Thoracic aorta (tissue), 2 donors: ENCODE data around the gene RNF207. TPM values are rescaled to one million over a fixed set of nuclear protein-coding genes. Genes with fewer than 3 reads are reported as not detected.

Experiments
- ATAC-seq: fragments of 150-250 bp; one replicate; pipeline ENCODE4 v1.8.0; 2017; ENCODE audit warnings: low read depth; ENCODE audit not compliant: insufficient number of reproducible peaks, low FRiP score
- DNase-seq: peaks from one replicate; pipeline ENCODE4 v3.0.0-alpha.2; 2020; ENCODE audit warnings: low spot score
- H3K27ac ChIP-seq, 2 donors: fragments of 200-600 bp; sonication (generic); 1 replicate in 1 of 2; 2 replicates in 1 of 2; pipeline ENCODE4 v1.5.1; 2016; ENCODE audit warnings: mild to moderate bottlenecking in 2 of 2, moderate library complexity in 2 of 2
- H3K27me3 ChIP-seq: fragments of 200-600 bp; sonication (generic); replicated peaks from 2 replicates; pipeline ENCODE4 v1.6.0; 2016; ENCODE audit warnings: mild to moderate bottlenecking; ENCODE audit not compliant: insufficient read depth
- H3K36me3 ChIP-seq: fragments of 200-600 bp; sonication (generic); one replicate; pipeline ENCODE4 v1.5.1; 2016
- H3K4me1 ChIP-seq, 2 donors: fragments of 200-600 bp; sonication (generic); 1 replicate in 1 of 2; 2 replicates in 1 of 2; pipeline versions ENCODE4 v1.5.1 to v1.6.0; 2016; ENCODE audit warnings: low read depth in 2 of 2, mild to moderate bottlenecking in 1 of 2; ENCODE audit not compliant: control insufficient read depth in 1 of 2
- H3K4me3 ChIP-seq: fragments of 200-600 bp; sonication (generic); 2 replicates; pipeline ENCODE4 v1.5.1; 2016; ENCODE audit warnings: mild to moderate bottlenecking
- H3K9me3 ChIP-seq: fragments of 200-600 bp; sonication (generic); 2 replicates; pipeline ENCODE4 v1.5.1; 2016
- total RNA-seq, 2 donors: library from RNA; depleted of rRNA; stranded (reverse); fragments of >200 nt; gene quantifications; one replicate each; pipeline versions ENCODE4 v1.1.0 to v1.2.3, GENCODE V29; 2016
- TF ChIP-seq, protein P1 (sequence below): fragments of 200-600 bp; sonication (generic); IDR thresholded peaks from one replicate; pipeline ENCODE4 v1.5.1; 2019; ENCODE audit warnings: antibody characterized with exemption

RNF207 gene
- total RNA-seq, 2 donors from 2014 or later = 30.5 to 50.1 TPM

DNA sequence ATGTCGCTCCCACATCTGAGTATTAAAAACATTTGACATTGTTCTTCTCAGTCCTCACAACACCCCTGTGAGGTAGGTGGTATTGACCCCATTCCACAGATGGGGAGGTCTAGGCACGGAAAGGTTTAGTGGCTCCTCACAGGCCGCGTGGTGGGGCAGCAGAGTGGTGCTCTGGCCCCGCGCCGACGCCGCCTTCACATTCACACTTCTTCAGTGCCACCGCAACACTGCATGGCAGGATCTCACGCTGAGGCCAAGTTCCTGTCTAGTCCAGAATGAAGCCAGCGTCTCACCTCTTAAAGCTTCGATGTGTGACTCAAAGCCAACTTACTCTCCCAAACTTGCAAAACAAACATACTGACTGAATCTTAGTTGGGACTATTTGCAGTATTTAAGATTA, 17.7 kb downstream of the RNF207 start:
- Histone ChIP-seq H3K9me3 (no peaks in the 10 kb centered on the region), H3K4me3 (no peak overlapping the region), H3K27me3 (no peaks in the 10 kb centered on the region), H3K4me1 (no peaks in the 10 kb centered on the region), H3K27ac (no peak overlapping the region), H3K36me3 (peaks cover 47% of the 10 kb centered on the region)
- ATAC-seq (no peak), DNase-seq (no peak)
- TF ChIP-seq, protein P1, sequence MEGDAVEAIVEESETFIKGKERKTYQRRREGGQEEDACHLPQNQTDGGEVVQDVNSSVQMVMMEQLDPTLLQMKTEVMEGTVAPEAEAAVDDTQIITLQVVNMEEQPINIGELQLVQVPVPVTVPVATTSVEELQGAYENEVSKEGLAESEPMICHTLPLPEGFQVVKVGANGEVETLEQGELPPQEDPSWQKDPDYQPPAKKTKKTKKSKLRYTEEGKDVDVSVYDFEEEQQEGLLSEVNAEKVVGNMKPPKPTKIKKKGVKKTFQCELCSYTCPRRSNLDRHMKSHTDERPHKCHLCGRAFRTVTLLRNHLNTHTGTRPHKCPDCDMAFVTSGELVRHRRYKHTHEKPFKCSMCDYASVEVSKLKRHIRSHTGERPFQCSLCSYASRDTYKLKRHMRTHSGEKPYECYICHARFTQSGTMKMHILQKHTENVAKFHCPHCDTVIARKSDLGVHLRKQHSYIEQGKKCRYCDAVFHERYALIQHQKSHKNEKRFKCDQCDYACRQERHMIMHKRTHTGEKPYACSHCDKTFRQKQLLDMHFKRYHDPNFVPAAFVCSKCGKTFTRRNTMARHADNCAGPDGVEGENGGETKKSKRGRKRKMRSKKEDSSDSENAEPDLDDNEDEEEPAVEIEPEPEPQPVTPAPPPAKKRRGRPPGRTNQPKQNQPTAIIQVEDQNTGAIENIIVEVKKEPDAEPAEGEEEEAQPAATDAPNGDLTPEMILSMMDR = no peak

DNA sequence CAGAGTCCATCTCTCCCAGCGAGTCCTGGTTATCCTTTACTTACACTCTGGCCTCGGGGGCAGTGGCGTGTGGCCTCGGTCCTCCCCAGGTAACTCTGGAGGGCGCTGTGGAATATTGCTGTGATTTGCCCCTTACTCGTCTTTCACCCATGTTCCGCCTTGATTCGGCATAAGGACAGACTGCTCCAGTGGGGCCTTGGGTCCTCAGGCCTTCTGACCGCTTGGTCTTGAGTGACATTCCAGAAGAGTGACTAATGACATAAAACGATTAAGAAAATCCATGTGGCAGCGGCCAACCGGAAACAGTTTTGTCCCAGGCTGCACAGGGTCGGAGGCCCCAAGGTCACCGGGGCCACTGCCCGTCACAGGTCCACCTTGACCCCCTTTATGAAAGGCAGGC, 18.8 kb downstream of the RNF207 start:
- TF ChIP-seq, protein P1 = no peak

DNA sequence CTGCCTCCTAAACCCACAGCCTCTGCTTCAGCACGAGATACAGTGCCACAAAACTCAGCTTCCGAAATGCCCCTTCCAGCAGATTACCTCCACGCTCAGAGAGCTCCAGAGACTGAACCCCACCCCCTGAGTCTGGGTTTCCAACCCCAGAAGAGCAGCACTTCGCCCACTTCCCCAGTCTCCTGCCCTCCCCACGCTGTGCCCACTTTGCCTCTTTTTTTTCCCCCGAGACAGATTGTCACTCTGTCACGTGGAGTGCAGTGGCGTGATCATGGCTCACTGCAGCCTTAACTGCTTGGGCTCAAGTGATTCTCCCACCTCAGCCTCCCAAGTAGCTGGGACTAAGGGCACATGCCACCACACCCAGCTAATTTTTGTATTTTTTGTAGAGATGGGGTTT, 19.7 kb downstream of the RNF207 start:
- H3K4me1 ChIP-seq = no peaks in the 10 kb centered on the region
- DNase-seq (no peak), ATAC-seq (no peak)
- H3K9me3 ChIP-seq = no peaks in the 10 kb centered on the region
- peaks cover 56% of the 10 kb centered on the region for H3K36me3 ChIP-seq
- TF ChIP-seq, protein P1 = no peak
- H3K4me3 ChIP-seq = no peak overlapping the region
- H3K27ac ChIP-seq = no peak overlapping the region
- H3K27me3 ChIP-seq = no peaks in the 10 kb centered on the region

More for the DNA sequence above, 18.8 kb downstream of the RNF207 start:
- no peak overlapping the region for H3K27ac ChIP-seq
- no peaks in the 10 kb centered on the region for H3K27me3 ChIP-seq
- no peak for ATAC-seq
- no peaks in the 10 kb centered on the region for H3K4me1 ChIP-seq
- H3K4me3 ChIP-seq = no peak overlapping the region
- DNase-seq = no peak
- H3K9me3 ChIP-seq = no peaks in the 10 kb centered on the region
- H3K36me3 ChIP-seq = peaks cover 50% of the 10 kb centered on the region

DNA sequence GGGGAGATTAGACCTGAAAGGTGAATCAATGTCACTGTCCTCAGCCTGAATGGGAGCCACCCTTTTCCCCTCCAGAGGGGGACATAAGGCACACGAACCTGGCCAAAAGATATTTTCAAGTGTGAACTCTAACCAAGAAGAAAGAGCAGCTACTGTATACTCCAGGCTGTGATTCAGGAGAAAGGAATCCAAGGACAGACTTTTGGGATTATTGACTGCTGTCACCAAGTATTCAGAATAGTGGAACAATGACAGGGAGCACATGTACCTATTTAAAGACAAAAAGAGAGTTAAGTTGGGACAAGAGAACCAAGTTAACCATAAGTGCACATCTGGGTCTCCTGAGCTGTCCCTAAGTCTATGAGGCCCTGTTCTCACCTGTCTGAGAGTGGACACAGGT, 27.5 kb downstream of the RNF207 start:
- Histone ChIP-seq H3K4me1 (peaks cover 9 to 12% of the 10 kb centered on the region in 2 donors), H3K9me3 (no peaks in the 10 kb centered on the region), H3K36me3 (peaks cover 17% of the 10 kb centered on the region), H3K27ac (no peak overlapping the region), H3K27me3 (no peaks in the 10 kb centered on the region), H3K4me3 (no peak overlapping the region)
- TF ChIP-seq, protein P1 = no peak
- ATAC-seq (no peak), DNase-seq (no peak)

DNA sequence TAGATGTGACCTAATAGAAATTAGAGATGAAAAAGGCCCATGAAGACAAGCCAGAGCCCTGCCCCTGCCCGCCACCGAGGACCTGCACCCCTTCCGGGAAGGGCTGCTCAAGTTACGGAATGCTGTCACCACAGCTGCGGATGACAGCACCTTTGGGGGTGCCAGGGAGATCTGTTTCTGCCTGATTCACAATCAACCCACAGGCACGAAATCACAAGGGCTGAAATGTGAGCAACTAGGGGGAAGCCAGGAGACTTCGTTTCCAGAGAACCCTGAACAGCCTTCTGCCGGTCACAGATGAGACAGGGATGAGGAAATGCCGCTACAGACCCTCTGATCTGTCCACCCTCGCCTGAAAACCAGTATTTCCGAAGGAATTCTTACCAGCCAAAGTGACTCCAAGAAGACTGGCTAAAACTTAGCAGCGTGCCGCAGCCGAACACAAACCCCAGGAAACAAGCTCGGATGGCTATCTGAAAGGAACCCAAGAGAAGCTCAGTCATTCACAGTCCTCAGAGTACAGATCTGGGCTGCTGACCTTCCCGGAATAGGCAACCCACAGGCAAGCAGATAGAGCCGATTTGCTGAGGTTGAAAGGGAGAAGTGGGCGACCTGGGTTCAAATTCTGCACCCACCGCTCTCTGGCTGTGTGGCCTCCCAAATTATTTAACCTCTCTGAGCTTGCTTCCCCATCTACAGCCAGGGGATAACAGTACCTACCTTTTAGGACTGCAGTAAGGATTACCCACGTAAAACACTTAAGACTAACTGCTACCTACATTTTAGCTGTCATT, 28.8 kb downstream of the RNF207 start:
- no peak for ATAC-seq
- Histone ChIP-seq H3K27me3 (peaks cover under 1% of the 10 kb centered on the region), H3K9me3 (no peaks in the 10 kb centered on the region), H3K36me3 (peaks cover 12% of the 10 kb centered on the region), H3K4me1 (peaks cover 9 to 12% of the 10 kb centered on the region in 2 donors), H3K27ac (no peak overlapping the region), H3K4me3 (peak overlapping the region; percentile 85)
- TF ChIP-seq, protein P1 = no peak
- no peak for DNase-seq
